Measurements from ENCODE around the gene CAMKMT.

CAMKMT gene

DNA sequence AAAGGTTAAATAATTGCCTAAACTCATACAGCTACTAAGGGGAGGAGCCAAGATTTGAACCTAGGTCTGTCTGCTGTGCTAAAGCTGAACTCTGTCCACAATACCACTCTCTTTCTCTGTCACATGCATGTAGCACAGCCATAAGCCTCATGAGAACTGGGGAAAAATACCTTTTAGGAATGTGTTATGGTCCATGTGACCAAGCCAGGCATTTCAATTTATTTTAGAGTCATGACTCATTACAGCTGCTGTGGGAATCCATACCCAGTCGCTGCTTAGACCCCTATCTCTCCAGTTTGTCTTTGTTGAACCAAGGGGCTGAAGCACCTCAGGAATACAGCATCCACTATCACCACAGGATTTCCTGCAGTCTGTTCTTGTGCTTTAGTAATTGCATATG lies 379.8 kb downstream of the CAMKMT start:
- DNase-seq (ENCODE audit: low read depth), result no peak

DNA sequence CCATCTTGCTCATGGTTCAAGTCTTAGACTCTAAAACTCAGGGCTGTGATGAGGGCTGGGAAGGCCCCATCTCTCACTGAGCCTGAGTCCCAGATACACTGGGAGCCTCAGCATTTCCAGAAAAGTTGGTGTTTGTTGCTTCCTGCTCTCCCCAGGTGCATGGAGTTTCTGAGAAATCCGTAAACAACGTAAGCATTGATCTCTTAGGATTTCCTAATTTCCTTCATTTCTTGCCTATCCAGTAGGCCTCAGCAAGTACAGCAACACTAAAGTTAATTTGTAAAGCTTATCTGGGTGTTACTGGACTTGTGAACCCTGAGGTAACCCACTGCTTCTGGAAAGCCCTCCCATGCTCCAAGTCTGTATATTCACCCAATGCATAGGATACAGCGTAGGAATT lies 380.3 kb downstream of the CAMKMT start:
- no peak for DNase-seq (ENCODE audit: low read depth)

DNA sequence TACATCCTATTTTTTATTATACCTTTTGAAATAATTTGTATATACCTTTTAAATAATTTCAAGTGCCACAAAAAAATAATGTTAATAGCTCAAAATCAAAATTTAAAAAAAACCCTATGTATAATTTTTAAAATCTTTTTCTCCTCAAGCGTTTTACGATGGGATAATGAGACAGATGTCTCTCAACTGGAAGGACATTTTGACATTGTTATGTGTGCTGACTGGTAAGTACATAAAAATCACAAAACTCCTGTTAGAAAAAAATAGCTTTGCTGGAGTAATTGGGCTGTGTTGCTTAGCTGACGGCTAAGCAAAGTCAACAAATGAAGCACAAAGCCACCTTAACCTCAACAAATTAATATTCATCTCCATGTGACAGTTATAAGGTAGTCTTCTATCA lies 381.7 kb downstream of the CAMKMT start:
- no peak for DNase-seq (ENCODE audit: low read depth)

DNA sequence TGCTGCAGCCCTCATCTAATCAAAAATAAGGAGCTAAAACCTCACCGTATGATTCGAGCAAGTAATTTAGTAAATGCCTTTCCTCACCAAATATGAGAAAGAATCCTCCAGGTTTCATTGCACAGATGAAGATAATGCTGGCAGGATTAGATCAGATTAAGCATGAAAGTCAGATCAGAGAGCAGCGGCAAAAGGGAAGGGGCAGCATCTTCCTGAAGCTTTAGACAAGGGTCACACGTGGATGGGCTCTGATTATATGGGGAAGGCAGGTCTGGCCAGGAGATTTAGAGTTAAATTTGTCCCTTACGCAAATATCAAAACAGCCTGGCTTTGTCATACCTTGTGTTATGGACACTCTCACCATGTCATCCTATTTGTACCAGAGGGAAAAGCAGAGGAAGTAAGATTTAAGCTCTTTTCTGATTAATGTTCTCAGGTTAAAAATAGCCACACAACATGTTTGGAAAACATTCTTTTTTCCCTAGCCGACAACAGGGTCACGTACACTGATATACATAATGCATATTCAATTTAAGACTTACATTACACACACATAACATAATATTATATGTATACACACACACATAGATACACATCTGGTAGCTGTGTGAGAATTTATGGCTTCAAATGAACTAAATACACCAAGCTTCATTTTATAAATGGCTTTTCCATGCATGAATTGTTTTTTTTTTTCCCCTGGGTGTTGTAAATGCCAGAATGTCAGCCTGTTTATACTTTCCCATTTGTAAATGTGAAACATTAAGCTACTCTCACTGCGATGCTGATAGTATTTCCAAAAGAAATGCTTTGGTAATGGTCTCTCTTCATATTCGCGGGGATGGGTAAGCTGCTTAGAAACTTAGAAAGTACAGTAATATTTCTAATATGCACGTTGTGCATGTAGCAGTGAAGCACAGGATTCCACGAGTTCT lies 383.5 kb downstream of the CAMKMT start:
- no peak for DNase-seq (ENCODE audit: low read depth)

DNA sequence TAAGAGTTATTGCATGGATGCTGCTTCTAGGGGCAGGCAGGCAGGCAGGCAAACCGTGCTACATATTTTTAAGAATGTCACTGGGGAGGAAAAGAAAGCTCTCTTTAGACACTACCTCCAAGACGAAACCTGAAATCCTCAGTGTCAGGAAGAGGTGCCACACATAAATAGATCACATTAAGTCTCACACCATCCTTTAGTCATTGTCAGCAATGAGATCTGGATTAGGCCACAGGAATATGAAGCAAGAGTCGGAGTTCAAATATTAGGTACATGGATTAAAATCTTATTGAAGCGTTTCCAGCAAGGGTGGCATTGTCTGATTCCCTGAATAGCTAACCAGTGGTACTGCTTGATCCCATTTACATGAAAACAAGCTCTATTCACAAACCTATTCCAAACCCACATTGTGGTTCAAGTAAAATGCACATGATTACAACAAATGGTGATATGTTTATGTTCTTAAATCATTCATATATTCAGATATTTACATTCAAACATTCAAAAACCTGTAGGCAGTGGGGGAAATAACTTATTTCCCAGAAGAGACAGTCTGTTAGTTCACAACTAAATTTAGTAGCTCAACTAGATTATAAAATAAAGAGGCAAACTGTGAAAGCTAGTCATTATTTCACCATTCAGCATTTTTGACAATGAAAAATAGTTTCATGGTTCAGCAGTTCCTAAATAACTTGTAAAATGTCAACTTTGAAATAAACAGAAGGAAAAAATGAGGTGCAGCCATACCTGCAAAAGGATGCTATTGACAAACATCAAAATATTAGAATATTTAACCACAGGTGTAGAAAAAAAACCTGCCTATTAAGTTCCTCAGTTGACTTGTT lies 384.4 kb downstream of the CAMKMT start:
- no peak for DNase-seq (ENCODE audit: low read depth)

DNA sequence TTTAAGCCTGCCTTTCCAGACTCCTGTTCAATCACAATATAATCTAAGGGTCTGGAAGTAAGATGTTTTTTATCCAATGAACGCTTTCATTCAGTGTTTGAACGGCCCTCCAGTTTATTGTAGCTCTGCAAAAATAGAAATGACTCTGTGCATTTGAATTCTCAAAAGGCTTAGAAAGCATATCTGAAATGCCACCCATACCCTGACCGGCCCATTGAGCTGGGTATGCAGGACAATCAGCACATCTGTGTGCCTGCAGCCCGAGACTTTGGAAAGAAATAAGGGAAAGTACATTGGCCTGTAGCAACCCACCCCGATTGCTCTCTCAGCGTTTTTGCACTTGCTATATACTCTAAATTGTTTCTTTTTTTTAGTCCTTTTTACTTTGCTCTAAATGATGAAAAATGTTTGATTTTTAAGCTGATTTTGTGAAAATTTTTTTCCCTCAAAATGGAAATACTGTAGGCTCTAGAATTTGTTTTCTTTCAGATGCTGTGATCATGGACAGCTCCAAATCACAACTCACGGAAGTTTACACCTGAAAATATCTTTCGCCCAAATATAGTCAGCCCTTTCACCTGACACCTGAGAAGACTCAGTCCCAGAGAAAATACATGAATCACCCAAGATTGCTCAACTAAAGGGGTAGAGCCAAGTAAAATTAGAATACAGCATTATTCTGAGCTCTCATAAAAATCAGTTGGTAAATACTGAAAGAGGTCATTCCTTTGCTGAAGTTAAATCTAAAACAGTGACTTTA lies 385.3 kb downstream of the CAMKMT start:
- DNase-seq (ENCODE audit: low read depth), result no peak

DNA sequence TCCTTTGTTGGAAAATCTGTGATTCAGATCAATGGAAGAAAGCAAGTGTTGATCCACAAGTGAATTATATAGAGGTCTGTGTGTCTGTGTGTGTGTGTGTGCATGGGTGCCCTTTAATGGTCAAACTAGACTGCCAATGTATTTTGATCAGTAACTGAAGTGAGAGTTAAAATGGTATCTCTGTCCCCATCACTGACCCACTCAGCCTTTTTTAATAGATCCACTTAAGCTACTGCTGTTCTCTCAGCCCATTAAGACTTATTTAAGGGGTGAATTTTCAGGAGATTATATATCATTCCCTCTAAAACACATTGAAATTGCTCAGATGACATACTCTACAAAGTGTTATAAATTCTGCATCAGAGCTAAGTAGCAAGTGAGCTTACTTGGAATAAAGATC lies 386.0 kb downstream of the CAMKMT start:
- DNase-seq (ENCODE audit: low read depth), result no peak

DNA sequence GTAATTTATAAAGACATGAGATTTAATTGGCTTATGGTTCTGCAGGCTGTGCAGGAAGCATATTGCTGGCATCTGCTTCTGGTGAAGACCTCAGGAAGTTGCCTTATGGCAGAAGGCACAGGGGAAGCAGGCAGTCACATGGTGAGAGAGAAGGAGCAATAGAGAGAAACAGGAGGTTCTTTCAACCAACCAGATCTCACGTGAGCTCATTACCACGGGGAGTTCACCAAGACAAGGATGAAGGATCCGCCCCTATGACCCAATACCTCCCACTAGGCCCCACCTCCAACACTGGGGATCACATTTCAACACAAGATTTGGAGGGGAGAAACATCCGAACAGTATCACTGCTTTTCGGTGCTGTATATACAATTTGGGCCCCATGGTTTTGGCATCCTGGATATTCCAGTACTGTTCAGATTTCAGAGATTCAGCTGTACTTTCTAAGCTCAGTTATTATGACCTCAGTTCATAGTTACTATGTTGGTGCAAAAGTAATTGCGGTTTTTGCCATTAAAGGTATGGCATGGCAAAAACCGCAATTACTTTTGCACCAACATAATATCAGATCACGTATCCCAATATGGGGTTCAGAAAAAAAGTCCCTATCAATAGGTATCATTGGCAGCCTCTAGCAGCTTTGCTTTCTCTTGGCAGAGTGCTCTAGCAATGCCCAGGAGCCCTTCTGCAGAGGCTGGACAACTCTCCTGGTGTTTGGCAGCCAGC lies 390.2 kb downstream of the CAMKMT start:
- no peak for DNase-seq (ENCODE audit: low read depth)

DNA sequence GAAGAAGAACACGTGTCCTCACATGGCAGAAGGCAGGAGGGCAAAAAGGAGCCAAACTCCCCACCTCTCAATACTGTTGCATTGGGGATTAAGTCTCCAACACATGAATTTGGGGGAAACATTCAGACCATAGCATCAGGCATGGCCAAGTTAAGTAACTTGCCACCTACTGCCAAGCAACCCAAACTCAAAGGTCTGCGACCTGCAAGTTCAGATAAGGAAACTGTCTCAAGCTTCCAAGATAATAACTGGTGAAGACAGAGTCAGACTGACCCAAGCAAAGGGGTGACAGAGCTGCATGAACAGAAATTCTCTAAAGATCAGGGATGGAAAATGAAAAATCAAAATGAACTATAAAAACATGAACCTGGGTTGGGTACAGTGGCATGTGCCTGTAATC lies 391.0 kb downstream of the CAMKMT start:
- no peak for DNase-seq (ENCODE audit: low read depth)

DNA sequence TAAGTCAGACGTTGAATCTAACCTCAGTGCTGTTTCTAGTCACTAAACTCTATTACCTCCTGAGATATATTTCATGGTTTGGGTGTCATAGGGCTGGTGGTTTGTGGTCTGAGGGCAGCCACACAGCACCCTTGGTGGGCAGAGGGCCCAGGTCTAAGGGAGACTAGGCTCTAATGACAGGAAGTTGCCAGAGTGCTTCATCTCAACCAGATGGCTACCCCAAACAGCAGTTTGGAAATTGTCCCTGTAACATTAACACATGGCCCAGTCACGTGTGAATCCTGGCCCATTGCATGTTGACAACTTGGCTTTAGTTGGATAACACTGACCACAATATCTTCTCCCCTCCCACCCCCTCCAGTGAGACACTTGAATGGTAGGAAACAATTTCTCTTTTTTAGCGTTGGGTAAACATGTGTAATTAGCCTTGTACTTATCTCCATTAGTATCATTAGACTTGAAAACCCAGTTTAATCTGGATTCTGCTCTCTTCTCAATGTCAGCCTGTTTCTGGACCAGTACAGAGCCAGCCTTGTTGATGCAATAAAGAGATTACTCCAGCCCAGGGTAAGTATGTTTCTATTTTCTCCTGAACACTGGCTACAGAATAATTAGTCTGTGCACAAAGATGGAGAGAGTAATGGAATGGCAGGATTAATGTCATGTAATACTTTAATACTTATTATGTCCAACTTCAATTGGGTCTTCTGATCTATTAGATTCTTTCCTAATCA lies 392.0 kb downstream of the CAMKMT start:
- no peak for DNase-seq (ENCODE audit: low read depth)

DNA sequence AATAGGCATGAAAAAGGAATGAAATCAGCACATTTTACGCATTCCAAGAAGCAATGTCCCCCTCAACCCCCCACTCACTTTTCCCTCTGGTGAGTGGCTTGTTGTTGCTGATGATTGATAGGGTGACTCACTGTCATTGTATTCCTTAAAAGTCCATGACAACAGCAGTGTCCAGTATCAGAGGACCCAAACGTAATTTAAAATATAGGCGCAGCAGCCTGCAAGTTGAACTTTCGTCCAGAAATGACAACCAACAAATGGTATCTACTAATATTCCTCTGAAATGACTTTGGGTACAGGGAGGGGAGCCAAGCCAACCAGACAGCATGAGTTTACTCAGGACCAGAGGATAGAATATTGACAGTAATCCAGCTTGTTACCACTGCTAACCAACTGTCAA lies 396.8 kb downstream of the CAMKMT start:
- no peak for DNase-seq (ENCODE audit: low read depth)

DNA sequence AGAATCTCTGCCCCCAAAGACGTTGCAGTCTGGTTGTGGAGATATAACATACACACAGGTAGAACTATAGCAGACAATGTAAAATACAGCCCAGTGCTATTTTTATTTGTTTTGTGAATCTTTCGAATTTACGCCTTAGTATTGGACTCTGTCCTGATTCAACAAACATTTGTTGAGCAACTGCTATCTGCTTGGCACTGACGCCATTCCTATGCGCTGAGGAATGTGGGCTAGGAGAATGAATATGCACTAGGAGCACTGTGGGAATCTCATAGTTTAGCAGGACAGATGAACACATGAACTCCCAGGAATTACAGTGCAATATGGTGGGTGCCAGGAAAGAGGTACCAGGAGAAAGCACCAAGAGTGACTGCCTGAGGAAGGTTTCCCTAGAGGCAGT lies 398.1 kb downstream of the CAMKMT start:
- DNase-seq (ENCODE audit: low read depth), result no peak

DNA sequence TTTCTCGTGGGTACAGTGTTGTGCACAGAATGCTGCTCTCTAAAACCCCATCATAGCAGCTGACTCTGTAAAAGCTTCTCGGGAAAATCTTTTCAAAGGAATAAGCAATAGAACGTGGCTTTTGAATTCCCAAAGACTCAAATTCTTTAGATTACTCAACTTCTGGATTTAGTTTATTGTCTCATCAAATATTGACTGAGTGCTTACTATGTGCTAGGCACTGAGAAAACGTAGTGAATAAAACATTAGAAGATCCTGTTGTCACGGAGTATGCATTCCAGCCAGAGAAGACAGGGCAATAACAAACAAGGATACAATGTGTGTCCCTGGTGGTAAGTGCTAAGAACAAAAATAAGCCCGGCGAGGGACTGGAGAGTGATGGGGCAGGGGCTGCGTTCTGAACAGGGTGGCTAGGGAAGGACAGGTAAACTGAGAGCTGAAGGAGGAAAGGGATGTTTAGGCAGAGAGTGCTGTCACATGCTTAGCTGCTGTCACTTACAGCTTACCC lies 401.6 kb downstream of the CAMKMT start:
- DNase-seq (ENCODE audit: low read depth), result no peak

DNA sequence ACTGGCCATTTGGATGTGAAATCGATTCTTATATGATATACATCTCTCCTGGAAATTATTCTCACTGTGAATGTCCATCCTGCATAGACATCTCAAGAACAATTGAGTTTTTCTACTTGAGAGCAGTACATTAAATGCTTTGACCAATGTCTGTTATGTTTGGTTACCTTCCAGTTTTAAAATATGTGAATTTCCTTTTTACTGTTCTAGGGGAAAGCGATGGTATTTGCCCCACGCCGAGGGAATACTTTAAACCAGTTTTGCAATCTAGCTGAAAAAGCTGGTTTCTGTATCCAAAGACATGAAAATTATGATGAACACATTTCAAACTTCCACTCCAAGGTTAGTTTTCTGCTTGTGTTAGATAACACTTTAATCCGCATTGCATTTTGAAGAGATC lies 404.5 kb downstream of the CAMKMT start:
- DNase-seq (ENCODE audit: low read depth), result no peak

DNA sequence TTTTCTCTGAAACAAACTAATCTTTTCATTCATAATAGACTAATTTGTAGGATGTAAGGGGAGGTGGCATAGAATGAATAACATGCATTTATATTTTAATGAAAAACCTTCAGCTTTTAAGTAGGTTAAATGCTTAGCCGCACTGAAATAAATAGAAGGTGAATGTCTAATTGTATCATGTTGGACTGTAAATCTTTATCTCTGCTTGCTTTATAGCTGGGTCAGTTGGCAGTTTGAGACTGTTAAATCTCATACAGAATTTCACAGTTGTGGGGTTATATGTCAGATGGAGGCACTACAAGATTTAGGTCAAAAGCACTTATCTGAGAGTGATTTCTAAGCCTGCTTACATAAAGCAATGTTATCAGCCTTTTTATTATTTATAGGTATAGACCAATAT lies 405.0 kb downstream of the CAMKMT start:
- no peak for DNase-seq (ENCODE audit: low read depth)

DNA sequence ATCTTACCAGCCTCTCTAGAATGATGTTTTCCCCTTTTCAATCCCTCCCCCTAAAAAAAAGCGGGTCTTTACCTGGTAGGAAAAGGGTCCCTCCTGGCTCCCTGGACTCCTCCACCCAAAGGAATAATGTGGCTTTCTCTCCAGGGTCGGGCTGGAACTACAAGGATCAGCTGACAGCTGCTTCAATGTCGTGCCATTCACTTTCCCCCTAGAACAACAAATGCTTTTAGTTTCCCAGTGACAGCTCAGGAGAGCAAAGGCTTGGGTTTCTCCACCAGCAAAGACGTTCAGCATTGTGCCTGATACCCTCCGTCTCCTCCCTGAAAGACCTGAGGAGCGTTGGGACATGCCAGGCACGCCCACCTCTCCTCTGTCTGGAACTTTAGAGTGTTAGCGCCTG lies 405.9 kb downstream of the CAMKMT start:
- no peak for DNase-seq (ENCODE audit: low read depth)

DNA sequence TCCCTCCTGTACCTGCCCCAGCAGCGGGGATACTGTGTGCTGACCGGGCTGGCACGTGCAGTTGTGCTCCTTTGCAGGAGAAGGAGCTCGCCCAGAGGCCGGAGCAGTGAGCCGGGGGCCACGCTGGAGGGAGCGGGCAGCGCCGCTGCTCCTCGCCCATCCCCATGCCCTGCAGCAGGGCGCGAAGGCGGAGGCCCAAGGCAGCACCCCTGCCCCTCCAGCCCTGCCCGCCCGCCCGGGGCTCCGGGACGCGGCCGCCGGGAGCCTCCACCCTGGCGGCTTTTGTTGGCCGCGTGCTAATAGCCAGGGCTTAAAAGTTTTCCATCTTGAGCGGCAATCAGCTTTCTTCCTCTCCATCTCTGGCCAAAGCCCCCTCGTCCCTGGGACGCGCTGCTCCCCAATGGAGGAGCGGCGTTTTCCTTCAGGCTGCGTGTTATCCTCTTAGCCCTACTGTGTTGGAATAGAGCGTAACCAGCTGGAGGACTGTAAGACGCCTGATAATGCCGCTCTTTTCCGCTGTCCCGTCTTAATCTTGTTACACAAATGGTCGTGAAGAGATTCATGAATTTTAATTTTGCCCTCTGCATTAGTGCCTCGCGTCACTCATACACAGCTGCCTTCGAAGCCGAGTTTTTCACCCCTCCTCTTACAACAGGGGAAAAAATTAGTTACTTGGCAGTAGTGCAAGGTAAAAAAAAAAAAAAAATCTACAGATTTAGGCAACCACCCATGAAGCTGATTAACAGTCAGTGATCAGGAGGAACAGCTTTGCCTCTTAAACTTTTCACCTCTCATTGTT lies 406.9 kb downstream of the CAMKMT start:
- no peak for DNase-seq (ENCODE audit: low read depth)

DNA sequence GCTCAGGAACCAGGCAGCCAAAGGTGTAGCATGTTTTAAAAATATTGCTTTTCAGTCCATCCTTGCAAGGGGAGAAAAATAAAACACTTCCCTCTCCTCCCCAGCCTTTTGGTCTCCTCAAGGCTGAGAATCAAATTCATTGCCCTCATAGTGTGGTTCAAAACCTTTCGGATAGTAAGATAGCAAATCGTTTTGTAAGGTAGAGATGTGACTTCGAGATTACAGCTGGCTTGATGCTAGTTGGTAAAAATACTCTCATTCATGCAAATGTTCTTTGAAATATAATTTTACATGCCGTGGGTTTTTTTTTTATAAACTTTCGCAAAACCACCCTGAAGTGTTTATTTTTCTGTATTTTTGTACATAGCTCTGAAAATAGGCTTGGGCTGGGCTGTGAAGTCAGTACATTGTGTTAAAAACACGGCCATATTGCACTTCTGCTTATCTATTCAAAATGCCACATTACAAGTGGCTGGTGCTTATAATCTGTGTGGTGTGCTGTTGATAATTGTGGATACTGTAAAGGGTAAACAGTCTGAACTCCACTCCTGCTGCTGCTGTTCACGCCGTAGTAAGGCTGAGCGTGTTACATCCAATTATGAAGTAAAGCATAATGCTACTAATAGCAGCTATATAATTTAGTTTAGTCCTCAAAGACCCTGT lies 407.7 kb downstream of the CAMKMT start:
- DNase-seq (ENCODE audit: low read depth), result no peak
